OCI-LY7 (cell line): ENCODE data around the gene CNTNAP5.

Experiments
- EZH2phosphoT487 ChIP-seq: fragments of 200-600 bp; sonication (generic); IDR thresholded peaks from 2 replicates; pipeline ENCODE4 v1.6.1; 2018; ENCODE audit warnings: low read depth, borderline replicate concordance, mild to moderate bottlenecking, mixed run types, antibody characterized with exemption, low read length, moderate library complexity, mixed read lengths
- TF ChIP-seq, protein P1 (sequence below): fragments of 200-600 bp; sonication (generic); conservative IDR thresholded peaks from 2 replicates; pipeline ENCODE4 v1.5.1; 2014; ENCODE audit warnings: mild to moderate bottlenecking, antibody characterized with exemption, low read length, moderate library complexity, mixed read lengths

GRCh38 chr2:124122340-124122739 lies 97.3 kb downstream of the CNTNAP5 start:
- TF ChIP-seq, protein P1, sequence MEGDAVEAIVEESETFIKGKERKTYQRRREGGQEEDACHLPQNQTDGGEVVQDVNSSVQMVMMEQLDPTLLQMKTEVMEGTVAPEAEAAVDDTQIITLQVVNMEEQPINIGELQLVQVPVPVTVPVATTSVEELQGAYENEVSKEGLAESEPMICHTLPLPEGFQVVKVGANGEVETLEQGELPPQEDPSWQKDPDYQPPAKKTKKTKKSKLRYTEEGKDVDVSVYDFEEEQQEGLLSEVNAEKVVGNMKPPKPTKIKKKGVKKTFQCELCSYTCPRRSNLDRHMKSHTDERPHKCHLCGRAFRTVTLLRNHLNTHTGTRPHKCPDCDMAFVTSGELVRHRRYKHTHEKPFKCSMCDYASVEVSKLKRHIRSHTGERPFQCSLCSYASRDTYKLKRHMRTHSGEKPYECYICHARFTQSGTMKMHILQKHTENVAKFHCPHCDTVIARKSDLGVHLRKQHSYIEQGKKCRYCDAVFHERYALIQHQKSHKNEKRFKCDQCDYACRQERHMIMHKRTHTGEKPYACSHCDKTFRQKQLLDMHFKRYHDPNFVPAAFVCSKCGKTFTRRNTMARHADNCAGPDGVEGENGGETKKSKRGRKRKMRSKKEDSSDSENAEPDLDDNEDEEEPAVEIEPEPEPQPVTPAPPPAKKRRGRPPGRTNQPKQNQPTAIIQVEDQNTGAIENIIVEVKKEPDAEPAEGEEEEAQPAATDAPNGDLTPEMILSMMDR, result no peak
- TF ChIP-seq EZH2phosphoT487, result no peak
